ENCODE data around the gene ATP8B4.

Gene ATP8B4

DNA sequence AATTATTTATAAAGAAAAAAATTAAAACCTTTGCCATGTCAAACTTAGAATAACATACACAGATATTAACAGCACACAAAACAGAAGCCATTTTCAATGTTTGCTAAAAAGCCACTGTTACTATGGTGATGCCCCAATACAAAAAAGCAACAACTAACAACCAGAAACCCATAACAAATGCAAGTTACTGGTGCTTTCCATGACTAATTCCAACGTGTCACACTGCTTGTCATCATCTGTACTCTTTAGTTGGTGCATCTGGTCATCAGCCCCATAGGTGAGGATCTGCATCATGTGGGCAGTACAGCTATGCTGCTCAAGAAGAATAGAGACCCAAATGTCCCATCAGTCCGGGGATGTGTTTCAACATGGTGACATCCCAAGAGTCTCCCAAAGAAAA is 52.8 kb downstream of the ATP8B4 start:
- in situ Hi-C loops (cut with MboI; ENCODE audit: low sequenced_read_pairs): no loop called here

DNA sequence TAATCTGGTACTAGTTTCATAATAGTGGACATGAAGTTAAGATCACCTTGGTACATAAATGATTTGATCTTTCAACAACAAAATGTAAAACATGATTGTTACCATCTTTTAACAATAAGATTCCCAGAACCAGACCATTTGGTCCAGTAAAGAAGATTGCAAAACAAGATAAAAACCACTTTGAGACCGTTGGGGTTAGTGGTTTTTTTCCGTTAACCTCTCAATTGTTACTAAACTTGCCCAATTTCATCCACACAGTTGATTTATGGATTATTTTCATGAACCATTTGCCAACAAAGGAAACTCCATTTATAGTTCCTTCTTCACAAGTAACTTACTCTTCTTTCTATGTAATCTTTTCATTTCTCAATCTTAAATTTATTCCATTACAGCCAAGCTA is 53.8 kb downstream of the ATP8B4 start:
- in situ Hi-C loops (cut with MboI; ENCODE audit: low sequenced_read_pairs): no loop called here

DNA sequence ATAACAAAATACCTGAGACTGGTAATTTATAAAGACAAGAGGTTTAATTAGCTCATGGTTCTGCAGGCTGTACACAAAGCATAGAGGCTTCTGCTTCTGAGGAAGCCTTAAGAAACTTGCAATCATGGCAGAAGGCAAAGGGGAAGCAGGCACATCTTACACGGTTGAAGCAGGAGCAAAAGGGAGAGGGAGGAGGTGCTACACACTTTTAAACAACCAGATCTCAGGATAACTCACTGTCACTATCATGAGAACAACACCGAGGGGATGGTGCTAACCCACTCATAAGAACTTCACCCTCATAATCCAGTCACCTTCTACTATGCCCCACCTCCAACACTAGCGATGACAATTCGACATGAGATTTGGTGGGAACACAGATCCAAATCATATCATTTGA is 54.4 kb downstream of the ATP8B4 start:
- in situ Hi-C loops (cut with MboI; ENCODE audit: low sequenced_read_pairs): no loop called here

DNA sequence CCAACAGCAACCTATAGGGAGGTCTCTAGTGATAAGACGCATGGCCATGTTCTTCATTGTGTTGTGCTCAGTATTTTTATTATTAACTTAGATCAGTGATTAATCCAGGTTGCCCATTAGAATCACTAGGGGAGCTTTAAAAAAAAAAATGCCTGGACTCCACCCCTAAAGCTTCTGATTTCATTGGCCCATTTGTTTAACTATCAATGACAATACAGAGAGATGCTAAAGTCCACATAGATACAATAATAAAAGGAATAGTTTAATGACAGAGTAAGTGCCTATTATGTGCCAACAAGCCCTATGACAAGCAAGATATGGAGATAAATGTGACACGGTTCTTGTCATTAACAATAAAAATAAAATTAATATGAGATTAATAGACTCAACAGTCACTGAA is 55.8 kb downstream of the ATP8B4 start:
- in situ Hi-C loops (cut with MboI; ENCODE audit: low sequenced_read_pairs): no loop called here

DNA sequence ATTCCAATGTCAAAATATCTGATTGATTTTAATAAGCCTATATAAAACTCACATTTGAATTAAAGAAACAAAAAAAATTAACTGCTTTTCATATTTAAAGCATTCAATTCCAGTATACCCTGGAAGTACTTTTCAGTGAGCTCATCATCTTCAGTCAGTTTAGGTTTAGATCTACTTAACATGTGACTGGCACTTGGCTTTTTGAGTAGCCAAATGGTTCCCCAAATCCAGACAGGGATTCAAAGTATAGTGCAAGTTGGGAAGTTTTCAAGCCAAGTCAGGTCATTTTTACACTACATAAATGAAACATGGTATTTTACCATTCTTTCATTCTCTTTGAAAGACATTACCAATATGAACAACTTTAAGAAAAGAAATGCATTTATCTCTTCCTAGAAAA is 57.5 kb downstream of the ATP8B4 start:
- in situ Hi-C loops (cut with MboI; ENCODE audit: low sequenced_read_pairs): no loop called here

DNA sequence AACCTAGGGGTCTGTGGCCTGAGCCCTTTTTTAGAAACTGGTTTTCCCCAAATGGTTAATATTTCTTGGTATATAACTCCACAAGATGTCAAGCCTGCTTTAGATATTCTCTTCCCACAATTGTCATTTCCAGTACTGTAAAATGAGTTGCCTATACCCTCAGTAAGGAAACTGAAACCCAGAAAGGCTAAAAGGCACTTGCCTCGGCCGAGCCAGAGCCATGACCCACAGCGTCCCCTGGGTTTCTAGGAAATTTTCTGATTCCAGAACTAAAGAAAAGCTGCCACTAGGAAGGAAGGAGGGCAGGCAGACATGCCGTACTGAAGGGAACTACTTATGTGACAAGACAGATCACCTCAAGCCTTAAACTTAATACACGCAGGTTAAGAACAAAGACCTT is 59.1 kb downstream of the ATP8B4 start:
- in situ Hi-C loops (cut with MboI; ENCODE audit: low sequenced_read_pairs): no loop called here

DNA sequence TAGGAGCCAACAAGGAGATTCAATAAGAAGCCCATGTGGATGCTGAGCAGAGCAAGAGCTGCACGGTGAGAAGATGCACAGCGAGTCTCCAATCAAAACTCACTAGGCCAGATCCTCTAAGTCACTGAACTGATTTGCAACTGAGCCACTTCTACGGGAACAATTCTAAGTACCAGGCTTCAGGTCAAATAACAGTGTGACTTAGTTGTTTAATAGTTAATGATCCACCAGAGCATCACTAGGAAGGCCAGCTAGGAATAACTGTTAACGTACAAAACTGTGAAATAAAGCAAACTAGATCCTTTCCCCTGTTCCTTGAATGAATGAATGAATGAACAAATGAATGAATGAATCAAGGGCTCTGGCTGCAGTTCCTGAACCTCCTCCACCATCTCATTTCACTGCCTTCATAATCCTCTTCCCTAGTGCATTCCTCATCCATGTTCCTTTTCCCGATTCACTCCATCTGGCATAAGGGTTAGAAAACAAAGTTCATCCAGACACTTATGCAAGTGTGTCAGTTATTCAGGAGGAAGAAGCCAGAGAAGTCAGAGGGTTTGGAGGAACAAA is 59.7 kb downstream of the ATP8B4 start:
- in situ Hi-C loops (cut with MboI; ENCODE audit: low sequenced_read_pairs): no loop called here

DNA sequence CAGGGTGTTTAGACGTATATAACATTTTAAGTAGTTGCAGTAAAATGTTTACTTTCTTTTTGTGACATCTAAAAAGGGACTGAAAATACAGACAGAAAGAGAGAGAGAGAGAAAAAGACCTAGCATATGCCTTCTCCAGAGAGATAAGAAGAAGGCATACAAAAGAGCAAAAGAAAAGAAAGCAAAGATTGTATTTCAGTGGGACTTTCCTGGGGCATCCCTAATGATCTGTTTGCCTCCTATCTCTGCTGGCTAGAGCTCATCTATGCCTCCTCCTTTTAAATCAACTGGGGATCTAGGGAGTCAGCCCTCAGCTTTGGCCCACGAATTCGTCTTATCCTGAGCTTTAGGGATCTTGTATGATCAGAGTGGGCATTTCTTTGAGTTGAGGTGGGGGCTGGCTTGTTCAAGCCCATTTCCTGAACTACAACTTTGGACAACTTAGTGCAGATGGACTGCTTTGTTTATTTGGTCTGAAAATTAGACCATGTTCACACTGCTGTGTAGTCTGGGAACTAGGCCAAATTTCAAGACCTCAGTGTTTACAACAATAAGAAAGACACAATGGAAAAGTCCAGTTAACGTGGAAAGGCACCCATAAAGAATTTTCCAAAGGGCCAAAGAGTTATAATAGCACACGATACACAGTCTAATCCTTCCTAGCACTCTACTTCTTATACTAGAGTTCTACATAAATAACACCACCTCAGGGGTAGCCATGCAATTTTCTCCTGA is 61.0 kb downstream of the ATP8B4 start:
- in situ Hi-C loops (cut with MboI; ENCODE audit: low sequenced_read_pairs): no loop called here

DNA sequence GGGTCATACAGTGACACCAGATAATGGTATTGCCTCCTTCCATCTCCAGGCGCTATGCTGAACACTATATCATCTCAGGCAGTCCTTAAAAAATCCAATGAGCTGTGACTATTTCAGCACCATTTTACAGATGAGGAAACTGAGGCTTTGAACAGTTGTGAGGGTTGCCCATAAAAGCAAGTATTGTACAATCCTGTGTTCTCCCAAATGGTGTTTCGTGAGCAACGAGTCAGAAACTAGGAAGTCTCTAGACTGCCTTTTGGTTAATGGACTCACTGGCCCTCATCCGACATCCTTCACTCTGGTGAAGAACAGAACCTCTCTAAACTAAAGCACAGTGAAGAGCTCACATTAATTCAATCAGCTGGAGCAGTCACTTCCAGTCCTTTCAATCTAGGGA is 61.8 kb downstream of the ATP8B4 start:
- in situ Hi-C loops (cut with MboI; ENCODE audit: low sequenced_read_pairs): no loop called here

DNA sequence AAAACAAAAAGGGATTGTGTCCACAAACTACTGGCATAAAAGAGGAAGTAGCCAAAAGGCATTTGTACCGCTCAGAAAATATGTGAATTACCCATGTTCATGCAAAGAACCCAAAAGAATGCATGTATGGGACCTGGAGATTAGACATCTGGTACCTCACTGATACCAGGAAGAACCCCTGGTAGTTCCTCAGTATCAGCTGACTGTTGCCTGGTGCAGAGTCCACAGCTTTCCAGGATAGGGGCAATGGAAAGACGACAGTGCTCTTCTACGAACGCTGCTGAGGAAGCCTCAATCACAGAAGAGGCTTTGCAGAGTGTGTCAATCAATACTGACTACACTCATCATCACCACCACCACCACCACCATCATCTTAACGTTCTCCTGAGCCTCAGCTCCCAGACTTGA is 63.3 kb downstream of the ATP8B4 start:
- in situ Hi-C loops (cut with MboI; ENCODE audit: low sequenced_read_pairs): no loop called here

DNA sequence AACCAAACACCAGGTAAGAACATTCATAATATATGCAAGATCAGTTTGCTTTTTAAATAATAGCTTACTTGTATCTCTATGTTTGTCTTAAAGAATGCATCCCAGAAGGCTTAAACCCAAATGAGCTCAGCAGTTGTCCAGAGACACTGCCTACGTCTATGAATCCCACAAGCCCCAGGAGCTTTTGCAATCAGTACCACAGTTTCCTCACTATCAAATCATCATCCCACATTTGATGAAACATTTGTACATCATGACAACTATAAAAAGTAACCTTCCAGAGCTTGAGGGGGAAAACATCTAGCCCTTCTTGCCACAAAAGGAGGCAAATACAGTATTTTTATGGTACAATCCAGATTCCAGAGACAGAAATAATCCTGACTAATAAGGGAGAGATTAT is 63.7 kb downstream of the ATP8B4 start:
- in situ Hi-C loops (cut with MboI; ENCODE audit: low sequenced_read_pairs): no loop called here

DNA sequence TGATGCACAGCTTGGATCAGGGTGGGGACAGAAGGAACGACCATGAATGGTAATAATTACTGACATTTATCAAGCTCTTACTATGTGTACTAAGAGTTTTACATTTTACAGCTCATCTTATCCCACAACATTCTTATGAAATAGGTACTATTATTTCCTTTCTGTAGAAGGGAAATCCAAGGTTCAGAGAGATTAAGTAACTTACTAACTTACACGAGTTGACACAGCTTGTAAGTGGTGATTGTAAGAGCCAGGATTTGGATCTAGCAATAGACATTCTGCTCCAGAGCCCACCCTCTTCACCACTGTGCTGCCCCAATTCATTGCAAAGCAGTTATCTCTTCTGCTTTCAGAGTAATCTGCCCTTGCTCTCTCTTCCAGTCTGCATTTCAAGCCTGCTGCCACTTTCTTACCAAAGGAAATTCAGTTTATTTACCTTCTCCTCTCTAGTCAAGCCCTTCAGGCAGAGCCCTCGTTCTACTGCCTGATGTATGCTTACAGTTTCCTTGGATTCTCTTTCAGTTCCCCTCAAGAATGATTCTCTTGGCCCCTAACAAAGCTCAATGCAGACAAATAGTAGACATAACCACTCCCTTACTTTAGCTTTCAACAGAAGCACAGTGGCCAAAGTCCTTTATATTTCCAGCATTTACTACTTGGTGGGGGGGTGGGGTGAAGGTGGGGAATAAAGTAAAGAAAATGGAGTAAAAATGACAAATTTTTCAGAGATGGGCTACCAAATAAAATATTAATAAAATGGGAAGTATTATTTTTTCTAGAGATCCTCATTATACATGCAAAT is 65.8 kb downstream of the ATP8B4 start:
- in situ Hi-C loops (cut with MboI; ENCODE audit: low sequenced_read_pairs): no loop called here

DNA sequence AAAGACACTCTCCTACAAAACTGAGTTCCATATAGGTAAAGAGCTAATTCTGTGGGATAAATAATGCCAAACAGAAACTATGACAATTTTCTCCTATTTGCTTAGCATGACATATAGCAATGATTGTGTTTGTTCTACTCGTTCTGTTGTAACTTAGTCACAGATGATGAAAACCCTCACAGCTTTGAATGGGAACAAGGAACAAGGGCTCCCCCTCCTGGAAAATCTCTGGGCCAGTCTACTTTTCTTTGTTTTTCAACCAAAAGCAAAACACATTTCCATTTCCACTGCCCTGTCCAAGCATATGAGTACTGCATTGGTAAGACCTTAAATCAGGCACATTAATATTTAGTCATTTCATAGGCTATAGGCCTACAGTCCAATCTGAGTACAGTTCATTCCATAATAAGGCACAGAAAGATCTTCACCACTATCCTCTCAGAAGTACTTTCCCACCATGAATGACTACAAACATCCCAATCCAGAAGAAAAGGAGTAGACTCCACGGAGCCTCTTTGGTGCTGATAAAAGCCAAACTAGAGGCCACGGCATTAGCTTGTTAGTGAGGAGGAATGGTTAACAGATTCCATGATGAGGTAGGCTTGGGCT is 67.1 kb downstream of the ATP8B4 start:
- in situ Hi-C loops (cut with MboI; ENCODE audit: low sequenced_read_pairs): no loop called here

DNA sequence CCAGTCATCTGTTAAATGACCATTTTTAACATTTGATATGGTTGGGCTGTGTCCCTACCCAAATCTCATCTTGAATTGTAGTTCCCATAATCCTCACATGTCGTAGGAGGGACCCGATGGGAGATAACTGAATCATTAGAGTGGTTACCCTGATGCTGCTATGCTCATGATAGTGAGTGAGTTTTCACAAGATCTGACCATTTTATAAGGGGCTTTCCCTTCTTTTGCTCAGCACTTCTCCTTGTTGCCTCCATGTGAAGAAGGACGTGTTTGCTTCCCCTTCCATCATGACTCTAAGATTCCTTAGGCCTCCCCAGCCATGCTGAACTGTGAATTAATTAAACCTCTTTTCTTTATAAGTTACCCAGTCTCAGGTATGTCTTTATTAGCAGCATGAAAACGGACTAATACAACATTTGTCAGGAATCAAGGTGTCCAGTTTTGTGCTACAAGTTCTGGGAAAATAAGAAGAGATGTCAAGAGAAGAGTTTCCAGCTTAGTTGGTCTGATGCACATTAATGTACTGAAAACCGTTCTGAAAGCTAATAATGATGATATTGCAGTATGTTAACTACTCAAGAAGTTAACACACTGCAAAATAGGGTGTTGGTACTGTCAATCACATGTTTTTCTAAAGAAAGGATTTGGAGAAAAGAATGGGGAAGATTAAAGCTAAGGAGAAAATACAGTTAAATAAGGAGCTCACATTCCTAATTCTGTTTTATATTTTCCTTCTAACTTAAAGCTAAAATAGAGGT is 67.9 kb downstream of the ATP8B4 start:
- in situ Hi-C loops (cut with MboI; ENCODE audit: low sequenced_read_pairs): no loop called here

DNA sequence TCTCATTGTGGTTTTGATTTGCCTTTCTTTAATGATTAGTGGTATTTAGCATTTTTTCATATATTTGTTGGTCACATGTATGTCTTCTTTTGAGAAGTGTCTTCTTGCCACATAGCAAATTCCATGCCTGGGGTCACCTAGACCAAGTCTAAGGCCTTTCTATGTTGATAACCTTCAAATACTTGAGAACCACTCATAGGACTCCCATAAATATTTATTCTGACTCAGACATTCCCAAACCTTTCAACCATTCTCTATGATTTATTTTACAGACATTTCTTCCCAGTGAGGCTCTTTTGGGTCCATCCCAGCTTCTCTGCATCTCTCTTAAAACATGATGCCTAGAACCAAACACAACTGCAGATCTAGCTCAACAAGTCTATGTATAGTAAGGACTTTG is 69.2 kb downstream of the ATP8B4 start:
- in situ Hi-C loops (cut with MboI; ENCODE audit: low sequenced_read_pairs): no loop called here

DNA sequence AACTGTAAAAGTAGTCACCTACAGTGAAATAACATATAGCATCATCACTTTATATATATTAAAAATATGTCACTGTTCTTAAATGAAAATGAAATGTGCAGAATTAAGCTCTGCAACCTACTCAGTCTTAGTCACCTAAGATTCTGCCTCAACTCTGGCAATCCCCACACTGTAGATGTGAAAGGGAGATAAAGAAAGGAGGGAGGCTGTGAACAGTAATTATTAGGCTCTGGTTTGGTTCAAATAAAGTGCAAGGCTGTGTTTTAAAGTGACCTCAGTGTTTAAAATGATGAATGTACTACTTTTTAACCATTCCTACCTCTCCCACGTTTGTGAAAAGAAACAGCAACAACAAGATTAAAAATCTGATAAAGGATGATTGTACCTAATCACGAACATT is 72.2 kb downstream of the ATP8B4 start:
- in situ Hi-C loops (cut with MboI; ENCODE audit: low sequenced_read_pairs): no loop called here

DNA sequence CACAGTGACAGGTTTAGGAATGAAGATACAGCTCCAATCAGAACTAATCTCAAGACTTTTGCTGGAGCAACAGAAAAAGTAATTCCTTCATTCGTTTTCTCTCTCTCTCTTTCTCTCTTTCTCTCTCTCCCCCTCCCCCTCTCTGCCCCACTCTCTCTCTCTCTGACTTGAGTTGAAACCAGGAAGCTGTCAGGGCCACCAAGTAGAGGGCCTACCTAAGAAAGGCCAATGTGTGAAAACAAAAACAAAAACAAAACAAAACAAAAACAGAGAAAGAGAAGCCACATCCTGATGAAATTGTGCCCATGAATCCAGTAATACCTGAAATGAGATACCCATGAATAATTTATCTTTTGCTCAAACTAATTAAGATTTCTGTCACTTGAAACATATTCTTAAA is 72.9 kb downstream of the ATP8B4 start:
- in situ Hi-C loops (cut with MboI; ENCODE audit: low sequenced_read_pairs): no loop called here

DNA sequence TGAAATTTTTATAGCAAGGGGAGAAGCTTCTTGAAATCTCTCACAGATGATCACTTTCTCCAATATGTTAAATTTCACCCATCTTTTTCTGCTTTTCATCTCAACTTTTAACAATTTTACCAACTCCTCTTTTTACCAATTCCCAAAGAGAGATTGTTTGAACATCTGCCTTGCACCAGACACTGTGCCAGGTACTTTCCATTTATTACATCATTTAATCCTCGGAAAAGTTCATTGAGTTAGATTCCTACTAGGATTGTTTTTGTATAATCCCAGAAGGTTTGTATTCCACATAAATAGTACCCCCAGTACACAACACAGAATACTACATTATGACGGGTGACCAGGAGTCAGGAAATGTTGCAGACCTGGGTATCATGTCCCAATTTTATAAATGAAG is 74.1 kb downstream of the ATP8B4 start:
- in situ Hi-C loops (cut with MboI; ENCODE audit: low sequenced_read_pairs): no loop called here

DNA sequence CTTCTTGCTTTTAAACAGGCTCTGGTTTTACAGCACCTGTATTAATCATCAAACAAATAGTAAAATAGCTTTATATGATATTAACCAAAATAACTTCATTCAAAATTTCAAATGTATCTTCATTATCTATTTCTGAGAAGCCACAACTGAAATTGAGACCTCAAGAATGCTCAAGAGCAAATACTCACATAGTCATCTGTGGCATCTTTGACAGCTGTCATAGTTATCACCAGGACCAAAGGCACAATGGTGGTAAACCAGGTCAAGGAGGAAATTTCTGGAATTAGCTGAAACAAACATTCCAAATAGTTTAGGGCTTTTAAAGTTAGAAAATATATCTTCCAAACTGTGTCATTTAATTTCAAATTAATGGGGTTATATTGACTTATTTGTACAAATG is 74.6 kb downstream of the ATP8B4 start:
- in situ Hi-C loops (cut with MboI; ENCODE audit: low sequenced_read_pairs): no loop called here

DNA sequence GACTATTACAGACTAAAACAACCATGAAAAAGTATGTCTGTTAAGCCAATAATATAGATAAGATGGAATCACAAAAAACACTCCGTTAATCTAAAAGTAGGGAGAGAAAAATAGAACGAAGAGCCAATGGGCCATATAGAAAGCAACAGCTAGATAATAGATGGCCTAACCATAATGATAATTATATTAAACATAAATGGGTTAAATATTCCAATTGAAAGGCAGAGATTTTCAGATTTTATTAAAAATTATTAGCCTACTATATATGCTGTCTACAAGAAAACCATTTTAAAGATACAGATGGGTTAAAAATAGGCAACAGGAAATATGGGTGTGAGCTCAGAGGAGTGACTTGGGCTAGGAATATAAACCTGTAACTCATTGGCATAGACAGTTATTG is 76.3 kb downstream of the ATP8B4 start:
- in situ Hi-C loops (cut with MboI; ENCODE audit: low sequenced_read_pairs): no loop called here

DNA sequence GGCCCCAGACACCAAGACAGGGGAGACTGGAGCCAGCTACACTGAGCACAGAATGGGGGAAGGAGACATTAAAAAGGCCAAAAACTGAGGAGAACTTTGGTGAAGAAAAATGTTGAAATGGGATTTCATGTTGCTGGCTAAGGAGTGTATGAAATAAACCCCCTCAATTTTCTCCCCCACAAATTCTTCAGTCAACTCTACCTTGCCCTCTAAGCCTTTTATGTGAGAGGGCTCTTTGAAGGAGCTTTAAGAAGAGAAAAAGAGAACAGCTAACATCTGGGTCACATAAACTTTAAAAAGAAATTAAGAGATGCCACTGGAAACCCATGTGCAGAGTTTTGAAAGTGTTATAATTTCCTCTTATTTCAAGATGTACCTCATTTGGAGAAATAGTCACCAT is 88.6 kb downstream of the ATP8B4 start:
- in situ Hi-C loops (cut with MboI; ENCODE audit: low sequenced_read_pairs): no loop called here

Measured in HL-60/S4 treated with phorbol 12-myristate 13-acetate at 8.2 ng/mL for 4 days and 3 days (cell line).